Type B pancreatic cell (in vitro differentiated cells): ENCODE results near the gene DDX56. TPM values are rescaled to one million over a fixed set of nuclear protein-coding genes. Genes with fewer than 3 reads are reported as not detected.
"Not testable (repeated sequence)": the region's sequence is repeated elsewhere in the genome, so short reads cannot be mapped to it uniquely, and the experiment has no call there.

Experiments used
- DNase-seq: peaks from one replicate; pipeline ENCODE4 v3.0.0; 2021; ENCODE audit warnings: mixed read lengths; ENCODE audit not compliant: unreplicated experiment; ENCODE audit errors: extremely low spot score
- H3K27ac Mint-ChIP-seq: 2 replicates; pipeline ENCODE4 v1.8.0; 2021; ENCODE audit warnings: mild to moderate bottlenecking, mixed read lengths
- H3K27me3 Mint-ChIP-seq: 2 replicates; pipeline ENCODE4 v1.8.0; 2021; ENCODE audit warnings: mixed read lengths
- H3K36me3 Mint-ChIP-seq: 2 replicates; pipeline ENCODE4 v1.8.0; 2021; ENCODE audit warnings: mixed read lengths
- H3K4me1 Mint-ChIP-seq: one replicate; pipeline ENCODE4 v1.8.0; 2021; ENCODE audit warnings: mixed read lengths; ENCODE audit not compliant: unreplicated experiment
- H3K4me3 Mint-ChIP-seq: 2 replicates; pipeline ENCODE4 v1.8.0; 2021; ENCODE audit warnings: mild to moderate bottlenecking, mixed read lengths
- H3K9me3 Mint-ChIP-seq: 2 replicates; pipeline ENCODE4 v1.8.0; 2021; ENCODE audit warnings: mixed read lengths
- total RNA-seq: library from RNA; stranded (reverse); gene quantifications from 2 replicates; pipeline ENCODE4 v1.2.1, GENCODE V29; 2021; ENCODE audit warnings: low replicate concordance
- TF ChIP-seq, protein P1 (sequence below): fragments of 200-600 bp; sonication (generic); conservative IDR thresholded peaks from 2 replicates; pipeline ENCODE4 v1.5.0; 2021; ENCODE audit warnings: antibody characterized with exemption, mild to moderate bottlenecking

DDX56 gene
- total RNA-seq, 1 donor from 2014 or later: 100 TPM

DNA sequence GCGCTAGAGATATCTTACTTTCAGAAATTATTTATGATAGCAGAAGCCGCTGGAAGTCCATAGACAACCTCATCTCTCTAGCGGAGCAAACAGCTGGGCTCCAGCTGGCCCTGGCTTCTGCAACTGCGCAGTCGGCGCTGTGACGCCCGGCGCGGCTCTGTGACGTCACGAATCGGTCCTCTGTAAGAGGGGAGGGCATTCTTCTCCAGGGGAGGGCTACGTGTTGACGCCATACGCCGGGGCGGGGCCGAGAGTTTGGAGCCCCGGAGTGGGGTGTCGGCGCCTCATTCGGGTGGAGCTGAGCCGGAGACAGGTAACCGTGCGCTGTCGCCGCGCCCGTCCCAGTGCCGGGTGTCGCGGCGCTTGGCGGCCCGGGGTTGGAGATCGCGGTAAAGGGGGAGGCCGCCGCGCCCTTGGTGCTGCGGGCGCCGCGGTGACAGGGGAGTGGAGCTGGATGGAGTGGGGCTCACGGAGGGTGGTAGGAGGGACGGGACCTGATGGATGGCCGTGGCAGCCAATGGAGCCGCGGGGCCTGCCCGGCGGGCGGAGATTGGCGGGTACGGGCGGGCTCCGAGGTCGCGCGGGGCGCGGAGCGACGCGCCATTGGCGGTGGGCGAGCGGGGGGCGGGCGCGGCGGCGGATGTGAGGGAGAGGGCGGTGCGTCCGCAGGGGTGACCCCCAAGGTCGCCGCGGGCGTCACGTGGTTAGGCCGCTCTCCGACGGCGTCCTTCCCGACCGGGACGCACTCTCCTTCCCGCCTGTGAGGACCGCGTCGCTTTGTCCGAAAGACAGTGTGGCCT, 32.8 kb upstream of the DDX56 start, which contains the start of gene OGDH:
Gene OGDH, plus strand, starts transcription at position 287 of the 800 bp plus-strand sequence. CDS start 17,717 bp downstream, outside the sequence.
- Mint-ChIP-seq H3K4me1 (peaks cover 11% of the 10 kb centered on the region), H3K4me3 (peak within 1 kb of the TSS; percentile 96), H3K36me3 (peaks cover 4% of the 10 kb centered on the region), H3K27me3 (peaks cover 3% of the 10 kb centered on the region), H3K9me3 (no peaks in the 10 kb centered on the region), H3K27ac (peak within 1 kb of the TSS; percentile 100)
- DNase-seq: peak; percentile 100
- TF ChIP-seq, protein P1, sequence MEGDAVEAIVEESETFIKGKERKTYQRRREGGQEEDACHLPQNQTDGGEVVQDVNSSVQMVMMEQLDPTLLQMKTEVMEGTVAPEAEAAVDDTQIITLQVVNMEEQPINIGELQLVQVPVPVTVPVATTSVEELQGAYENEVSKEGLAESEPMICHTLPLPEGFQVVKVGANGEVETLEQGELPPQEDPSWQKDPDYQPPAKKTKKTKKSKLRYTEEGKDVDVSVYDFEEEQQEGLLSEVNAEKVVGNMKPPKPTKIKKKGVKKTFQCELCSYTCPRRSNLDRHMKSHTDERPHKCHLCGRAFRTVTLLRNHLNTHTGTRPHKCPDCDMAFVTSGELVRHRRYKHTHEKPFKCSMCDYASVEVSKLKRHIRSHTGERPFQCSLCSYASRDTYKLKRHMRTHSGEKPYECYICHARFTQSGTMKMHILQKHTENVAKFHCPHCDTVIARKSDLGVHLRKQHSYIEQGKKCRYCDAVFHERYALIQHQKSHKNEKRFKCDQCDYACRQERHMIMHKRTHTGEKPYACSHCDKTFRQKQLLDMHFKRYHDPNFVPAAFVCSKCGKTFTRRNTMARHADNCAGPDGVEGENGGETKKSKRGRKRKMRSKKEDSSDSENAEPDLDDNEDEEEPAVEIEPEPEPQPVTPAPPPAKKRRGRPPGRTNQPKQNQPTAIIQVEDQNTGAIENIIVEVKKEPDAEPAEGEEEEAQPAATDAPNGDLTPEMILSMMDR: no peak

DNA sequence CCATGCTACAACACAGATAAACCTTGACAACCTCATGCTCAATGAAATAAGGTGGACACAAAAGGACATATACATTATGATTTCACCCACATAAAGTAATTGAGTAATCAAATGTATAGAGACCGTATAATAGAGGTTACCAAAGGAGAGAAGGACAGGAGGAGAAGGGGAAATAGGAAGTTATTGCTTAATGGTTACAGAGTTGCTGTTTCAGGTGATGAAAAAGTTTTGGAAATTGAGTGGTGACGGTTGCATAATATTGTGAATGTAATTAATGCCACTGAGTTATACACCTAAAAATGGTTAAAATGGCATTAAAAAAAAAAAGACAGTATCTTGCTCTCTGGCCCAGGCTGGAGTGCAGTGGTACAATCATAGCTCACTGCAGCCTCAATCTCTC, 31.2 kb upstream of the DDX56 start:
- H3K4me3 Mint-ChIP-seq: peak overlapping the region; percentile 22
- H3K36me3 Mint-ChIP-seq: peaks cover 4% of the 10 kb centered on the region
- peaks cover 14% of the 10 kb centered on the region for H3K27me3 Mint-ChIP-seq
- TF ChIP-seq, protein P1: no peak
- no peaks in the 10 kb centered on the region for H3K9me3 Mint-ChIP-seq
- H3K4me1 Mint-ChIP-seq: peaks cover 11% of the 10 kb centered on the region
- peak overlapping the region; percentile 35 for H3K27ac Mint-ChIP-seq
- no peak for DNase-seq

DNA sequence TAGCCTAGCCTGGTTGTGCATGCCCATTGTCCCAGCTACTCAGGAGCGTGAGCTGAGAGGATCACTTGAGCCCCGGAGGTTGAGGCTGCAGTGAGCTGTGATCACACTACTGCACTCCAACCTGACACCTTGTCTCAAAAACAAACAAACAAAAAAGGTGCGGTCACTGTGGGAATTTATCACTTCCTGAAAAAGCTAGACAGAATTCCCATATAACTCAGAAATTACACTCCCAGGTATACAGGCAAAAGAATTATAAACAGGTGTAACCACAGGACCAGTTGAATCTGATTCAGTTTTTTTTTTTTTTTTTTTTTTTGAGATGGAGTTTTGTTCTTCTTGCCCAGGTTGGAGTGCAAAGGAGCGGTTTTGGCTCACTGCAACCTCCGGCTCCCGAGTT, 29.5 kb upstream of the DDX56 start:
- H3K9me3 Mint-ChIP-seq: no peaks in the 10 kb centered on the region
- peaks cover 15% of the 10 kb centered on the region for H3K27me3 Mint-ChIP-seq
- no peak overlapping the region for H3K27ac Mint-ChIP-seq
- peaks cover 4% of the 10 kb centered on the region for H3K36me3 Mint-ChIP-seq
- H3K4me3 Mint-ChIP-seq: no peak overlapping the region
- H3K4me1 Mint-ChIP-seq: peaks cover 7% of the 10 kb centered on the region
- DNase-seq: no peak
- TF ChIP-seq, protein P1: no peak

DNA sequence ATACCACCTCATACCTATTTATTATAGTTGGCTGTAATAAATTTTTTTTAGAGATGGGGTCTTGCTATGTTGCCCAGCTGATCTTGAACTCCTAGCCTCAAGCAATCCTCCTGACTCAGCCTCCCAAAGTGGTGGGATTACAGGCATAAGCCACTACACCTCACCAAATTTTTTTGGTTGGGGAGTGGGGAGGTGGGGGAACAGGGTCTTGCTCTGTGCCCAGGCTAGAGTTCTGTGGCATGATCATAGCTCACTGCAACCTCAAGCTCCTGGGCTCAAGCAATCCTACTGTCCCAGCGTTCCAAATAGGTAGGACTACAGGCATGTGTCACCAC, 28.8 kb upstream of the DDX56 start:
- TF ChIP-seq, protein P1: no peak
- H3K9me3 Mint-ChIP-seq: no peaks in the 10 kb centered on the region
- no peak overlapping the region for H3K4me3 Mint-ChIP-seq
- H3K4me1 Mint-ChIP-seq: peaks cover 7% of the 10 kb centered on the region
- peaks cover 15% of the 10 kb centered on the region for H3K27me3 Mint-ChIP-seq
- H3K36me3 Mint-ChIP-seq: peaks cover 4% of the 10 kb centered on the region
- DNase-seq: no peak
- H3K27ac Mint-ChIP-seq: no peak overlapping the region

DNA sequence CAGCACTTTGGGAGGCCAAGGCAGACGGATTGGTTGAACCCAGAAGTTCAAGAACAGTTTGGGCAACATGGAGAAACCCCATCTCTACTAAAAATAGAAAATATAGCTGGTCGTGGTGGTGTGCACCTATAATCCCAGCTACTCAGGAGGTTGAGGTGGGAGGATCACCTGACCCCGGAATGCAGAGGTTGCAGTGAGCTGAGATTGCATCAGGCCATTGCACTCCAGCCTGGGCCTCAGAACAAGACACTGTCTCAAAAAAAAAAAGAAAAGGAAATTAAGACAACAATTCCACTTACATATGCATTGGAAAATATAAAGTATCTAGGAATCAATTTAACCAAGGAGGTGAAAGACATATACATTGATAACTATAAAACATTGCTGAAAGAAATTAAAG, 25.5 kb upstream of the DDX56 start:
- no peak for DNase-seq
- Mint-ChIP-seq H3K9me3 (no peaks in the 10 kb centered on the region), H3K27ac (no peak overlapping the region), H3K4me3 (no peak overlapping the region), H3K27me3 (peaks cover 16% of the 10 kb centered on the region), H3K36me3 (no peaks in the 10 kb centered on the region), H3K4me1 (no peaks in the 10 kb centered on the region)
- TF ChIP-seq, protein P1: no peak

DNA sequence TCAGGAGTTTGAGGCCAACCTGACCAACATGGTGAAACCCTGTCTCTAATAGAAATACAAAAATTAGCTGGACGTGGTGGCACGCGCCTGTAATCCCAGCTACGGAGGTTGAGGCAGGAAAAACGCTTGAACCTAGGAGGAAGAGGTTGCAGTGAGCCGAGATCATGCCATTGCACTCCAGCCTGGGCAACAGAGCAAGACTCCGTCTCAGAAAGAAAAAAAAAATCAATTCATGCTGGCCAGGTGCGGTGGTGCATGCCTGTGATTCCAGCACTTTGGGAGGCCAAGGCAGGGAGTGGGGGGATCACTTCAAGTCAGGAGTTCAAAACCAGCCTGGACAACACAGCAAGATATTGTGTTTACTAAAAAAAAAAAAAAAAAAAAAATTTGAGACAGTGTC, 23.5 kb upstream of the DDX56 start:
- not testable (repeated sequence) for H3K27ac Mint-ChIP-seq, H3K4me3 Mint-ChIP-seq
- peaks cover 23% of the 10 kb centered on the region for H3K27me3 Mint-ChIP-seq

More for the DNA sequence above, 23.5 kb upstream of the DDX56 start:
- not testable (repeated sequence) for DNase-seq, H3K9me3 Mint-ChIP-seq, H3K36me3 Mint-ChIP-seq, H3K4me1 Mint-ChIP-seq
